Transverse colon (tissue), 4 donors: ENCODE measurements around the gene CBL. TPM values are rescaled to one million over a fixed set of nuclear protein-coding genes. Genes with fewer than 3 reads are reported as not detected.

ENCODE experiments used
- small RNA-seq, 4 donors: library from RNA; depleted of rRNA; stranded (forward); fragments of <200 nt; gene quantifications; one replicate each; pipeline ENCODE3, GENCODE V24; 2016
- total RNA-seq, 4 donors: library from RNA; depleted of rRNA; stranded (reverse); fragments of >200 nt; gene quantifications; one replicate each; pipeline ENCODE4 v1.1.0, GENCODE V29; 2016

CBL gene
- total RNA-seq, 4 donors from 2014 or later, result 6.8 to 18.7 (median 12.4) TPM

Small RNA genes within 50 kb of the gene (small RNA-seq; reads per million reads assigned to genes)
- 0 reads per million in 4 donors for gene RF01225
- gene RNU6-262P, result 0 reads per million in 4 donors

Other genes with a start within 250 kb of the CBL start
- not detected for gene FOXR1, start 234.6 kb upstream of the CBL start, total RNA-seq
- gene CENATAC, start 208.2 kb upstream of the CBL start, total RNA-seq, result 10 to 100 TPM; 46.1 to 94.3 (median 82.2) TPM
- 1,000 to 10,000 TPM in 1 of 4 donors, 100 to 1,000 TPM in 3; 220 to 1,105 (median 540) TPM for gene RPS25, start 188.0 kb upstream of the CBL start, total RNA-seq
- 100 to 1,000 TPM in 1 of 4 donors, 10 to 100 TPM in 3; 37.4 to 105 (median 74.8) TPM for gene TRAPPC4, start 187.6 kb upstream of the CBL start, total RNA-seq
- gene SLC37A4, start 175.5 kb upstream of the CBL start, total RNA-seq, result 10 to 100 TPM; 34.0 to 88.3 (median 81.2) TPM
- 100 to 1,000 TPM in 1 of 4 donors, 10 to 100 TPM in 3; 46.4 to 131 (median 61.0) TPM for gene HYOU1, start 149.1 kb upstream of the CBL start, total RNA-seq
- 100 to 1,000 TPM in 1 of 4 donors, 10 to 100 TPM in 3; 19.8 to 122 (median 31.2) TPM for gene VPS11, start 138.5 kb upstream of the CBL start, total RNA-seq
- gene HMBS, start 121.5 kb upstream of the CBL start, total RNA-seq, result 100 to 1,000 TPM in 1 of 4 donors, 10 to 100 TPM in 2, not detected in 1; 10.8 to 353 (median 21.3) TPM
- 10 to 100 TPM in 3 of 4 donors, 1 to 10 TPM in 1; 4.5 to 63.9 (median 26.3) TPM for gene DPAGT1, start 104.5 kb upstream of the CBL start, total RNA-seq
- 10 to 100 TPM; 11.5 to 56.9 (median 32.7) TPM for gene C2CD2L, start 99.0 kb upstream of the CBL start, total RNA-seq
- gene HINFP, start 84.8 kb upstream of the CBL start, total RNA-seq, result 10 to 100 TPM; 20.7 to 63.6 (median 48.2) TPM
- gene ABCG4, start 57.3 kb upstream of the CBL start, total RNA-seq, result under 1 TPM in 1 of 4 donors, not detected in 3; 0.14 TPM
- 10 to 100 TPM; 16.4 to 30.1 (median 18.2) TPM for gene NLRX1, start 37.6 kb upstream of the CBL start, total RNA-seq
- 100 to 1,000 TPM in 2 of 4 donors, 10 to 100 TPM in 2; 75.2 to 248 (median 111) TPM for gene NHERF4, start 20.9 kb upstream of the CBL start, total RNA-seq
- 100 to 1,000 TPM in 3 of 4 donors, 10 to 100 TPM in 1; 87.4 to 466 (median 150) TPM for gene MCAM, start 110.8 kb downstream of the CBL start, total RNA-seq
- gene RNF26, start 128.2 kb downstream of the CBL start, total RNA-seq, result 10 to 100 TPM; 10.0 to 27.3 (median 13.9) TPM
- gene C1QTNF5, start 134.5 kb downstream of the CBL start, total RNA-seq, result 10 to 100 TPM in 2 of 4 donors, 1 to 10 TPM in 2; 7.6 to 20.5 (median 11.4) TPM
- gene MFRP, start 140.4 kb downstream of the CBL start, total RNA-seq, result under 1 TPM in 1 of 4 donors, not detected in 3; 0.32 TPM
- 10 to 100 TPM in 3 of 4 donors, 1 to 10 TPM in 1; 9.8 to 26.6 (median 22.7) TPM for gene USP2, start 175.4 kb downstream of the CBL start, total RNA-seq
- 10 to 100 TPM in 3 of 4 donors, 1 to 10 TPM in 1; 5.6 to 17.6 (median 12.8) TPM for gene THY1, start 216.8 kb downstream of the CBL start, total RNA-seq